Nephron (organoid): ENCODE data around the gene RINL.
A peak's percentile ranks its signal among the peaks of the same experiment; 100 is the strongest.
"Not testable (repeated sequence)": the region's sequence is repeated elsewhere in the genome, so short reads cannot be mapped to it uniquely, and the experiment has no call there.

Experiments
- H3K27ac Mint-ChIP-seq, 3 experiments: 2 replicates each; pipeline ENCODE4 v1.8.0; 2020; ENCODE audit warnings: mixed read lengths in 3 of 3, mild to moderate bottlenecking in 2 of 3, moderate library complexity in 1 of 3
- H3K27me3 Mint-ChIP-seq: 2 replicates; pipeline ENCODE4 v1.8.0; 2021; ENCODE audit warnings: low read depth, mild to moderate bottlenecking, moderate library complexity, mixed read lengths
- H3K36me3 Mint-ChIP-seq: 2 replicates; pipeline ENCODE4 v1.8.0; 2020; ENCODE audit warnings: low read depth, mixed read lengths
- H3K4me1 Mint-ChIP-seq: 2 replicates; pipeline ENCODE4 v1.8.0; 2020; ENCODE audit warnings: mixed read lengths
- H3K4me3 Mint-ChIP-seq, 3 experiments: 2 replicates each; pipeline ENCODE4 v1.8.0; 2020; ENCODE audit warnings: mild to moderate bottlenecking in 3 of 3, mixed read lengths in 3 of 3, moderate library complexity in 2 of 3
- H3K9me3 Mint-ChIP-seq: 2 replicates; pipeline ENCODE4 v1.8.0; 2020; ENCODE audit warnings: mixed read lengths
- CTCF ChIP-seq, 3 experiments: fragments of 200-600 bp; sonication (generic); IDR thresholded peaks; one replicate each; pipeline ENCODE4 v1.5.0; 2021; ENCODE audit warnings: antibody characterized with exemption in 3 of 3; ENCODE audit not compliant: unreplicated experiment in 3 of 3

The RINL gene

DNA sequence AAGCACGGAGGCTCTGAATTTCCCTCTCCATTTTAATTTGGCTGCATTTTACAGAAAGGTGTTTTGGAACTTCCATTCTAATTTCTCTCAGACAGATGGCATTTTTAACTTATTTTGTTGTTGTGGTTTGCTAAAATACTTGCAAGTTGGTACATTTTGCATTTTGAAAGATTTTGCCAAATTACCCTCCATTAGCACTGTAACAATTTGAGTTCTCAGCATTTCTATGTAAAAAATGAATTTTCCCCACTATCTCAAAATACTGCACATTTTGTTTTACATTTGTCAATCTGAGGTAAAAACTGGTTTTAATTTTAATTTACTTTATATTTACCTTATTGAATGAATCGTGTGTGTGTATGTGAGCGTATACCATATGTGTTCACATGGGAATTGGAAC lies 21.3 kb downstream of the RINL start:
- H3K9me3 Mint-ChIP-seq, result peaks cover 3% of the 10 kb centered on the region
- H3K36me3 Mint-ChIP-seq, result no peaks in the 10 kb centered on the region
- H3K4me1 Mint-ChIP-seq, result peaks cover 30% of the 10 kb centered on the region
- no peak for TF ChIP-seq CTCF (IDR thresholded peaks at IDR 0.05; ENCODE audit: unreplicated experiment in 3 of 3)
- H3K27me3 Mint-ChIP-seq, result peaks cover 14% of the 10 kb centered on the region
- peak overlapping the region in 1 of 3 experiments; percentile 77 for H3K4me3 Mint-ChIP-seq
- H3K27ac Mint-ChIP-seq, result peak overlapping the region; percentile 76 to 92 (median 91)

- H3K4me1 Mint-ChIP-seq, result peaks cover 27% of the 10 kb centered on the region
- H3K36me3 Mint-ChIP-seq, H3K4me3 Mint-ChIP-seq, H3K9me3 Mint-ChIP-seq, H3K27ac Mint-ChIP-seq: not testable (repeated sequence)
- peaks cover 13% of the 10 kb centered on the region for H3K27me3 Mint-ChIP-seq
These were observed 22.3 kb downstream of the RINL start for GRCh38 chr19:38855751-38856150.

GRCh38 chr19:38854961-38855360 lies 23.1 kb downstream of the RINL start:
- Mint-ChIP-seq H3K27ac (peak overlapping the region in 1 of 3 experiments; percentile 62), H3K4me1 (peaks cover 22% of the 10 kb centered on the region), H3K4me3 (peak overlapping the region; percentile 49 to 67 (median 65))
- not testable (repeated sequence) for H3K9me3 Mint-ChIP-seq, H3K27me3 Mint-ChIP-seq, H3K36me3 Mint-ChIP-seq

- Mint-ChIP-seq H3K4me3 (peak overlapping the region; percentile 92 to 96 (median 93)), H3K9me3 (peaks cover 3% of the 10 kb centered on the region), H3K27ac (peak overlapping the region; percentile 90 to 99 (median 96)), H3K4me1 (peaks cover 23% of the 10 kb centered on the region), H3K36me3 (peaks cover 9% of the 10 kb centered on the region), H3K27me3 (peaks cover 14% of the 10 kb centered on the region)
- TF ChIP-seq CTCF (IDR thresholded peaks at IDR 0.05; ENCODE audit: unreplicated experiment in 3 of 3), result no peak
These were observed 24.9 kb downstream of the RINL start for GRCh38 chr19:38853214-38853613.

- Mint-ChIP-seq H3K4me1 (peaks cover 27% of the 10 kb centered on the region), H3K27me3 (peaks cover 11% of the 10 kb centered on the region), H3K36me3 (peaks cover 16% of the 10 kb centered on the region), H3K4me3 (peak overlapping the region; percentile 92 to 96 (median 93)), H3K9me3 (peaks cover 3% of the 10 kb centered on the region), H3K27ac (peak overlapping the region; percentile 90 to 99 (median 96))
- TF ChIP-seq CTCF (IDR thresholded peaks at IDR 0.05; ENCODE audit: unreplicated experiment in 3 of 3), result no peak
These were observed 25.6 kb downstream of the RINL start for GRCh38 chr19:38852231-38853044.

DNA sequence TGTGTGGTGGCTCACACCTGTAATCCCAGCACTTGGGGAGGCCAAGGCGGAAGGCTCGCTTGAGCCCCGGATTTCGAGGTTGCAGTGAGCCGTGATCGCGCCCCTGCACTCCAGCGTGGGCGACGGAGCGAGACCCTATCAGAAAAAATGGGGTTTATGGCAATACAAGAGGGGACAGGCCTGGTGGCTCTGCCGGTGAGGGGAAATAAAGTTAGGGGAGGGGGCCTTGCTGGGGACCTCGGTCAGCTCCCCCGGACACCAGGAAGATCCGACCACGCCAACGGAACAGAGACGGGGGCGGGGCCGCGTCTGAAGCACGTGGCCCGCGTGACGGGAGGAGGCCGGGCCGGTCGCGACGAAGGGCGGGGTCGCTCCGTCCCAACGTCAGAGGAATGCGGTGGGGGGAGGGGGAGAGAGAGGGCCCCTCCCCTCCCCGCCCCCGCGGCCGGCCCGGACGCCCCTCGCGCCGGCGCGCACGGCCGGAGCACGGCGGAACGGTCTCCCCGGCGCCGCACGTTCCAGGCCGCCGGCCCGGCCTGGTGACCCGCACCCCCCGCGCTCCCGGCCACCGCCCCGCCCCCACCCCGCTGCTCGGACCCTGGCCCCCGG lies 26.3 kb downstream of the RINL start:
- Mint-ChIP-seq H3K4me1 (peaks cover 31% of the 10 kb centered on the region), H3K27me3 (peaks cover 9% of the 10 kb centered on the region), H3K27ac (peak overlapping the region; percentile 90 to 99 (median 97)), H3K9me3 (peaks cover 2% of the 10 kb centered on the region), H3K4me3 (peak overlapping the region; percentile 90 to 99 (median 92)), H3K36me3 (peaks cover 23% of the 10 kb centered on the region)
- no peak for TF ChIP-seq CTCF (IDR thresholded peaks at IDR 0.05; ENCODE audit: unreplicated experiment in 3 of 3)
